DMS153 treated with DMSO at 0.1 percent for 48 hours (cell line): ENCODE measurements around the gene FASTK.
A peak's percentile ranks its signal among the peaks of the same experiment; 100 is the strongest.

ENCODE experiments used
- DNase-seq: peaks from one replicate; lab custom pipeline; 2025; ENCODE audit not compliant: unreplicated experiment; lab: John Stamatoyannopoulos, UW

Gene FASTK

GRCh38 chr7:151068069-151068773 is 12.4 kb downstream of the FASTK start:
- no peak for DNase-seq

- DNase-seq: no peak
Observed at GRCh38 chr7:151066273-151066974, 14.2 kb downstream of the FASTK start.

GRCh38 chr7:151065516-151065915 is 15.1 kb downstream of the FASTK start:
- DNase-seq: no peak

- DNase-seq: no peak
Observed at GRCh38 chr7:151064993-151065392, 15.6 kb downstream of the FASTK start.

GRCh38 chr7:151064454-151064853 is 16.2 kb downstream of the FASTK start:
- DNase-seq: no peak

- DNase-seq: no peak
Observed at GRCh38 chr7:151063212-151063561, 17.4 kb downstream of the FASTK start.

GRCh38 chr7:151062399-151063211 is 18.0 kb downstream of the FASTK start:
- no peak for DNase-seq

- no peak for DNase-seq
Observed at GRCh38 chr7:151062111-151062398, 18.6 kb downstream of the FASTK start.

- DNase-seq: no peak
Observed at GRCh38 chr7:151061213-151062110, 19.1 kb downstream of the FASTK start.

GRCh38 chr7:151060416-151061212 is 20.0 kb downstream of the FASTK start:
- DNase-seq: no peak

- DNase-seq: no peak
Observed at GRCh38 chr7:151060113-151060415, 20.5 kb downstream of the FASTK start.

GRCh38 chr7:151059367-151060112 is 21.1 kb downstream of the FASTK start, which contains the start of gene SLC4A2:
SLC4A2 (plus strand) TSS chr7:151059589; CDS start chr7:151061988, 2,399 bp downstream.
- DNase-seq: peak; percentile 50

GRCh38 chr7:151058781-151059366 is 21.7 kb downstream of the FASTK start:
- DNase-seq: no peak

- DNase-seq: peak; percentile 98
Observed at GRCh38 chr7:151057989-151058780, 22.4 kb downstream of the FASTK start.

- DNase-seq: no peak
Observed at GRCh38 chr7:151057506-151057988, 23.1 kb downstream of the FASTK start, which contains the start of gene CDK5. CDK5 (minus strand) TSS chr7:151057897; CDS start chr7:151057848, 49 bp downstream.

- no peak for DNase-seq
Observed at GRCh38 chr7:151056666-151057505, 23.7 kb downstream of the FASTK start.

GRCh38 chr7:151056283-151056665 is 24.3 kb downstream of the FASTK start:
- DNase-seq: no peak
